HG03432 (cell line): ENCODE results near the gene VHLL.

Experiments used
- ATAC-seq: cut with Tn5 transposase; IDR thresholded peaks from one replicate; pipeline ENCODE4 v1.9.1; 2021; ENCODE audit warnings: mild to moderate bottlenecking, moderate library complexity; ENCODE audit not compliant: unreplicated experiment

VHLL gene

DNA sequence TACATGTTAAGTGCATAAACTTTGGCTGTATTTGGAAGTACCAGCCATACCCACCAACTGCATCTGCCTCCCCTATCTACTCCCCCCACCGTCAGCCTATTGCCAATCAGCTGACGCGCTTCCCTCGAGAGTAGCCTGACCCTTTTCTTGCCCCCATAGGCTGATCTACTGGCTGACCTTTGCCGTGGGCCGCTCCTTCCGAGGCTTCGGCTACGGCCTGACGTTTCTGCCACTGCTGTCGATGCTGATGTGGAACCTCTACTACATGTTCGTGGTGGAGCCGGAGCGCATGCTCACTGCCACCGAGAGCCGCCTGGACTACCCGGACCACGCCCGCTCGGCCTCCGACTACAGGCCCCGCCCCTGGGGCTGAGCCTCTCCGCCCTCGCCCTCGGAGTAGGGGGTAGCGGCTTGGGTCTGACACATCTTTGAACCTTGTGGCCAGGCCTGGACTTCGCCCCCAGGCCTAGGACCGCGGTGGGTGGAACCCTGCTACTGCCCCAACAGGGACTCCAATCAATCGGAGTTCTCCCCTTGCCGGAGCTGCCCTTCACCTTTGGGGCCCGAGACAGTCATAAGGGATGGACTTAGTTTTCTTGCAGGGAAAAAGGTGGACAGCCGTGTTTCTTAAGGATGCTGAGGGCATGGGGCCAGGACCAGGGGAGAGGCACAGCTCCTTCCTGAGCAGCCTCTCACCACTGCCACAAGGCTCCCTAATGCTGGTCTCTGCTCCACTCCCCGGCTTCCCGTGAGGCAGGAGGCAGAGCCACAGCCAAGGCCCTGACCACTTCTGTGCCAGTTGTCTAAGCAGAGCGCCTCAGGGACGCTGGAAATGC lies 7.7 kb downstream of the VHLL start:
- ATAC-seq: no peak

DNA sequence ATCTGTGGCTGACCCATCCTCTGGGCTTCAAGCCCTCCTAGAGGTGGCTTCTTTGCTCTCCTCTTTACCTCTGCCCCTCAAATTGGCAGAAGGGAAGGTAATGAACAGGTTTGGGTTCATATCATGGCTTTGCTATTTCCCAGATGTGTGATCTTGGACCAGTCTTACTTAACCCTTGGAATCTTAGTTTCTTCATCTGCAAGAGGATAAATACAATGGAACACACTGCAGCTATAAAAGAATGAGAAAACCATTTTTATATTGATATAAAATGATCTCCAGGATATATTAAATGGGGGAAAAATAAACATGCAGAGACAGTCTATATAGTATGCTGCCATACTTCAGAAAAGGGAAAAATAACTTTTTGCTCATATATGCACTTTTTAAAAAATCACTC lies 9.2 kb downstream of the VHLL start:
- no peak for ATAC-seq

DNA sequence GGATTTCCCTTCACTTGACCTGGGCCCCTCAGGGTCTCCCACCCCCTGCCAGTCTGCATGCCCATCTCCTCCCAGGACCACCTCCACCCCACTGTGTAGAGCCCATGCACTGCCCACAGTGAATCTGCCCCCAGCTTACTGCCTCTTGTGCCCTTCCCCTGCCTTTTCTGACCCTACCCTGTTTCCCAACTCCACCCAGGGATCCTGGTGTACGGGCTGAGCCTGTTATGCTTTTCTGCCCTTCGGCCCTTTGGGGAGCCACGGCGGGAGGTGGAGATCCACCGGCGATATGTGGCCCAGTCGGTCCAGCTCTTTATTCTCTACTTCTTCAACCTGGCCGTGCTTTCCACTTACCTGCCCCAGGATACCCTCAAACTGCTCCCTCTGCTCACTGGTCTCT lies 13.0 kb downstream of the VHLL start:
- no peak for ATAC-seq

DNA sequence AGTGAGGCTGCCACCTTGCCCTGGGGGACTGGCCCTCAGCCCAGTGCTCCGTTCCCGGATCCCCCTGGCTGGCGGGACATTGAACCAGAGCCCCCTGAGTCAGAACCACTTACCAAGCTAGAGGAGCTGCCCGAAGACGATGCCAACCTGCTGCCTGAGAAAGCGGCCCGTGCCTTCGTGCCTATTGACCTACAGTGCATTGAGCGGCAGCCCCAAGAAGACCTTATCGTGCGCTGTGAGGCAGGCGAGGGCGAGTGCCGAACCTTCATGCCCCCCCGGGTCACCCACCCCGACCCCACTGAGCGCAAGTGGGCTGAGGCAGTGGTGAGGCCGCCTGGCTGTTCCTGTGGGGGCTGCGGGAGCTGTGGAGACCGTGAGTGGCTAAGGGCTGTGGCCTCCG lies 13.7 kb downstream of the VHLL start:
- no peak for ATAC-seq

DNA sequence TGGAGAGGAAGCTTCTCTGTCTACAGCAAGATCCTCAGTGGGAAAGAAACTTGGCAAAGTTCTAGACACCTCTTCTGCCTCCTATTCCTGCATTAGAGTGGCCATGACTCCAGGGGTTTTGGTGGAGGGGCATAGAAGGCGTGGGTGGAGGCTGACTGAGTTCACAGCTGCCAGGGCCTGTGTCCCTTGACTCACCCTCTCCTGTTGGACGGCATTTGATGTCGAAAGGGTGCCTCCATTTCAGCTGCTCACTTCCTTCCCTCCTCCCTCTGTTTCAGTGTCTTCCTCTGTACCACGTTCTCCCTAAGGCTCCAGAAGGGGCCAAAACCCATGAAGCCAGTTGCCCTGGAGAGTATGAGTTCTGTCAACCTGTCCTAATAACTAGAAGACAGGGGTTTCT lies 14.3 kb downstream of the VHLL start:
- ATAC-seq: no peak

DNA sequence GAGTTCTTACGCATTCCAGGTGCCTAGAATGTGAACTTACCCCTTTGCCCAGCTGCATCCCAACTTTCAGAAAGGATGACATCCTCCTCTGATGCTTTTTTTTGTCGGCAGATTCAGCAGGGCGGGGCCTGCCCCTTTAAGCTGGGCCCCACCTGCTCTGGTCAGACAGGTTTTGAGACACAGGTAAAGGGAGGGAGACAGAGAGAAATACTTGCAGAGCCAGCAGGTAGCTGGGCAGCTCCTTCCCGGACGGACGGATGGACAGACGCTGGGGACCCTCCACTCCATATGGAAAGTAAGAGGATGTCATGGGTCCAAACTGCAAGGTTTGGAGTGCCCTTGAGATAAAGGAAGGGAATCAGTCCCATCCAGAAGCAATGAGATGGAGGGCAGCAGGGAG lies 15.0 kb downstream of the VHLL start, which contains the start of gene TMEM79:
TSS of gene TMEM79 (plus strand) at position 214 of the 400 bp plus-strand sequence. CDS start 902 bp downstream, outside the sequence.
- no peak for ATAC-seq

DNA sequence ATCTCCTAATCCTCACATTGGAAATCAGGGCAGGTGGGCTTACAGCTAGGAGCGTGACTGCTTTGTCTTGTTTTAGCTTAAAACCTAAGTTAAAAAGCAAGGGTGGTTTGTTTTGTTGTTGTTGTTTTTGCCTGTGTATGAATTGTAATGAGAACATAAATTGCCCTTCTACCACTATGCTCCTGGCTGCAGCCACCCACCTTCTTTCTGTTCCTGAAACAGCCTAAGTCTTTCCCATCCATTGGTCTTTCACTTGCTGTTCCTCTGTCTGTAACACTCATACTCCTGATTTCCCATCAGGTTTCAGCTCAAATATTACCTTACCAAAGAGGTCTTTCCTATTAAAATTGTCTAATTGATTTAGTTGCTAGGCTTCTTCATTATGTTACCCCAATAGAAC lies 15.6 kb downstream of the VHLL start:
- ATAC-seq: no peak

DNA sequence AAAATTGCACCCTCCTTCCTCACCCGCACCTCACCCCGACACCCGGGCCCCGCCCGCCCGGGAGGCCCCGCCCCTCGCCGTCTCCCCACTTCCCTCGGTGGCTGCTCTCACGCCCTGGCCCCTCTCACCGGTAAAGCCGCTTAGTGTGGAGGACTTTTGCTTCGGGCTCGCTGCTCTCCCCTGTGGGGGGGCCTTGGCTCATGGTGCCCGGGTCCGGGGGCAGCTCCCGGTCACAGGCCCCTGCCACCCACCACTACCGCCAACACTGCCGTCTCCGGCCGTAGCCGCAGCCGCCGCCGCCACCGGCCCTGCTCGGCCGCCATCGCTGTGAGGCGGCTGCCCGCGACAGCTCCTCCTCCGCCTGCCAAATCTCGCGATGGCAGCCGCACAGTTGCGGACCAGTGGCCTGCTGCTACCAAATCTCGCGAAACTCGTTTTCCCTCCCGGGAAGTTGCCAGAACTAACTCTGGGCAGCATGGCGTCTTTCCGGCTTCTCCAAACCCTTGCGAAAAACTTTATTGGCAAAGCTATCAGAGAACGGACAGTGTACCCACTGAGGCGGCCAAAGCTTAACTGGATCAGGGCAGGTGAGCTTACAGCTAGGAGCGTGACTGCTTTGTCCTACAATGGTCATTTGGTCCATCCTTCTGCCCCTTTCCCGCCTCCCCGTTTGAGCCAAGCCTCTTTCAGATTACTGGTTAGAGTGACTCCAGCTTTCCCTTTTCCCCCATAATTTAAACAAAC lies 16.5 kb downstream of the VHLL start, which contains the start of gene SMG5:
TSS of gene SMG5 (minus strand) at position 347 of the 744 bp plus-strand sequence. CDS start at position 202, 145 bp downstream.
- peak; percentile 79 for ATAC-seq

DNA sequence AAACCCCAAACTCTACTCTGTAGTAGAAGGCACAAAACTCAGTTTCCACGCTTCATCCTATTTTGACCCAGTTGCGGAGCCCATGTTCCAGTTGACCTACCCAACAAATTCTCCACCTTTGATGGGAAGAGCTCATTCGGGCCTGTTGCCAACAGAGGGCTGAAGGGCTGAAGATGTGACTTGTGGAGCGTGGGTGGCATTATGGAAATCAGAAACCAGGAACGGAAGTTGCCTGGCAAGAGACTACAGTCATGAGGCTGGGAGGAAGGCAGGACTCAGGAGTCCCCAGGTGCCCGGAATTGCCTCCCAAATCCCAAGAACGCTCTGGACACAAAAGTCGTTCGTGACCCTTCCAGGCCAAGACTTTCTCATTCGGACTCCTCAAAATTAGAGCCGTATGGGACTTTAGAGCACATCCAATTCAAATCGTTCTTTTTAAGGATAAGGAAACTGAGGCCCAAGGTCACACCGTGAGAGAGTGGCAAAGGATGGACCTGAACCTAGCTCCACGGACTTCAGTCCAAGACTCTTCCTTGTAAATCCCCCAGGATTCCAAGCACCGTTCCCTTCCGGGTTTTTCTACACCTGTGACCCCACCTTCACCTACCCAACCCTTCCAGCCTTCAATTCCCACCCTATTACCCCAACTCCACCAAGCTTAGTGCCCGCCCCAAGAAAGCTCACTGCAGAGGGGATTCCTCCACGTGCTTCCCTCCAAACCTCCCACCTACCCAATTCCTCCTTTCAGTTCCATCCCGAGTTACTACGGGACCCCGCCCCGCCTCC lies 17.2 kb downstream of the VHLL start:
- ATAC-seq: peak; percentile 19

DNA sequence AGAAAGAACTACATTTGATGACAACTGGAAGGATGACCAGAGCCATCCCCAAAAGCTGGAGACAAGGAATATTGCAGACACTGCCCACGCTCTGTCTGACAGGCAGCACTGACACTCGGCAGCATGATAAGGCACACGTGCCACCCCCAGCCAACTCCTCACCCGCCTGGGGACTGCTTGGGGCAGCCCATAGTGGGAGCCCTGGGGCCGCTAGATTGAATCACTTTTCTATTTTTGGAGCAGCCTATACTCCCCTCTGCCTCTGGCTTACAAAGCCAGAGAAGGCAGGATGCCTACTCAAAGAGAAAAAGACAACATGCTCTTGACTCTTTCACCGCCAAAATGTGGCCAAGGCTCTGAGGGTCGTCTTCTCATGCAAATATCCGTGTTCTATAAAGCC lies 17.8 kb downstream of the VHLL start:
- peak; percentile 42 for ATAC-seq

DNA sequence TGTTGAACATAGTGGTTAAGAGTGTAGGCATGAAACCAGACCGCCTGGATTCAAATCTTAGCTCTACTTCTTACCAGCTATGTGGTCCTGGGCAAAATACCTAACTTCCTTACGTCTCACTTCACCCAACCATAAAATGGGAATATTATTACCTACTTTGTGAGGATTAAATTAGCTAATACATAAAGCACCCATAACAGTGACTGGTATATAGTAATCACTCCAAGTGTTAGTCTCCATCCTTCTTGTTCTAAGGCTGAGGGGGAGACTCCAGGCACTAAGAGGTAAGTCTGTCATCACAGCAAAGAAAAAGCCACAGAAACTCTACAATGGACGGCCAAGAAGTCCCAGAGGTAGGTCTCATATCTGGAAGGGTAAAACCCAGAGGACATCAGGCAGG lies 19.3 kb downstream of the VHLL start:
- ATAC-seq: no peak

DNA sequence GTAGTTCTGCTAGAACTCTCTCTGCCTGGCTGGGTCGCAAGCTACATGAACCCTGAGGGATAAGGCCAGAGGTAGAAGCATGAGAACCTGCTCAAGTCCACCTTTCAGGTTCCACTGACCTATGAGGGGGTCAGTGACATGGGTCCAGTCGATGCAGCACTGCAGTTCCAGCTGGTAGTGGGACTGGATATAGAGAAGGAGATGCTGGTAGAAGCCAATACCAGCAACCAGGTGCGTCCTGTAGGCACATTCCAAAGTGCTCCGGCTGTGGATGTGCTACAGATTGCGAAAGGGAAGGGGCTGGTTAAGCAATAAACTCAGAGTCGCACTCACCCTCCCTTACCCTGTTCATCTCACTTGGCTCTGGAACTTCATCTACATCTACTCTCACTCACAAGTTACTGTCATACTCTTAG lies 22.1 kb downstream of the VHLL start:
- ATAC-seq: no peak

DNA sequence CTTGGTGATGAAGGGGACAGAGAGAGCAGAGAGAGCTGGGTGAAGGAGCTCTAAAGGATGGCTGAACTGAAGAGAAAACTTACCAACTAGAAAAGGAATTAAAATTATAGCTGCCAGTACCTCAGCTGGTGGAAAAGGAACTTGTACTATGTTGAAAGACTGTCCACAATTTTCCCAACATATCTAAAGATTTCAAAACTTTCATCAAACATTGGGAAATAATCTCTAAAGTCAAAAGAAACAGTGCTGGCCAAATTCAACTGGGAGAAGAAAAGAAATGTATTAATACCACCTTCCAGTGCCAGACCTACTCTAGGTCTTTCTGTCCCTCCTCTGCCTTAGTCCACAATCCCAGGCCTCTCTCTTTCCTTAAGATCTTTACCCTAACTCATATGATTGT lies 22.6 kb downstream of the VHLL start:
- no peak for ATAC-seq

DNA sequence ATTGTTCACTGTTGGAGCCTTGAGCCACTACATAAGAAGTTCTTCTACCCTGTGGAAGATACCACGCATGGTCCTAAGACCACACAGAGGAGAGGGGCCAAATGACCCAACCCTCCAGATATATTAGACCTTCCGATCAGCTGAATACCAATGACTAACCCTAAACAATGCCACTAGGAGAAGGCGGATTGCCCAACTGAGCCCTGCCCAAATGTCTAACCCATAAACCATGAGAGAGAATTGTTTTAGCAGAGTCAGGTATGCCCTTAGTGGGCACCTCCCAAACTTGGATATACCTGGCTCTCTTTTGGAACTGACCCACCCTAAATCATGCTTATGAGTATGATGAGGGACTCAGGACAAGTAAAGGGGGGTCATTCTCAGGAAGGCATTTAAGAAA lies 28.8 kb downstream of the VHLL start:
- no peak for ATAC-seq

DNA sequence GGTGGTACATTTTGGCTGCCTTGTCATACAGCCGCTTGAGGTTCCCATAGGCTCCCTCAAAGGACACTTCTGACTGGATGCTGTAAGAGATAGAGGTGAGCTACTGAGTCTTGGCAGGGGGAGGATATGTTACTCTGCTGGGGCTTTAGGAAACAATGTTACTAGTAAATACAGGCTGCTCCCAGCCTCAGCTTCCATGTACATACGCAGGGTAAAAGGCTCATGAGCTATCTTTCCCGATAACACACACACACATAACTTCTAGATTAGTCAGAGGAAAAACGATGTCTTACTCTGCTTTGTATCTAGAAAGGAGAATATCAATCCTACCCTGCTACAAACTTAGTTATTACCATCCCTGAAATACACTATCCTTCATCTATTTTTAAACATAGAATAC lies 30.8 kb downstream of the VHLL start:
- ATAC-seq: no peak

DNA sequence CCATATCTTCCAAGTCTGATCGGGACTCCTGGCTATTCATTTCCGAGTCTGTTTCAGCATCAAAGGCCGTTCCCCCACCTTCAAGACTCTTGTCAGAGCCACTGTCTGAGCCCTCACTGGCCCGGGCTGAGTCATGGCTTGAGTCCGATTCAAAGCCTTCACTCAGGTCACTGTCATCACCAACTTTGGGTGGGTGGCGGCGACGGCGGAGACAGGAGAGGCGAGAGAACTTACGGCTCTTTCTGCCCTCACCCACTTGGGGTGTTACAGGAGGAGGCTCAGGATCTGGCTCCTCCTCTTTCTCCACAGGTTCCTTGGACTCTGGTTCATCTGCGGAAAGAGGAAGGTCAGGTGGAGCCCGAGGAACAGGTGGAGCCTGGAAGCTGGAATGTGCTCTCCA lies 33.1 kb downstream of the VHLL start:
- no peak for ATAC-seq

DNA sequence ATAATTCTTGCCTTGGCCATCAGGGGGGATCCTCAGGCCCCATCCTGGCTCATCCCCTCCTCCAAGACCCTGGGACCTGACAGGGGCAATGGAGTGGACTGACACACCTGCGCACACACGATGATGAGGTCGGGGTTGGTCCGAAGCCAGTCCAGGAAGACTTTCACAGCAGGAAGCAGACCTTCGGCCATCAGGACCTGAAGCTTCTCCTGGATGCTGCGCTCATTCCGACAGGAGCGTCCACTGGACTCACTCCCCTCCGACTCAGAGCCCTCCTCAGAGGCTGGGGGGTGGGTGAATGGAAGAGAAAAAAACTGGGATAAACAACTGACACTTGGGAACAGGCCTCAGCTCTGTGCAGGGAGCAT lies 35.8 kb downstream of the VHLL start:
- no peak for ATAC-seq

DNA sequence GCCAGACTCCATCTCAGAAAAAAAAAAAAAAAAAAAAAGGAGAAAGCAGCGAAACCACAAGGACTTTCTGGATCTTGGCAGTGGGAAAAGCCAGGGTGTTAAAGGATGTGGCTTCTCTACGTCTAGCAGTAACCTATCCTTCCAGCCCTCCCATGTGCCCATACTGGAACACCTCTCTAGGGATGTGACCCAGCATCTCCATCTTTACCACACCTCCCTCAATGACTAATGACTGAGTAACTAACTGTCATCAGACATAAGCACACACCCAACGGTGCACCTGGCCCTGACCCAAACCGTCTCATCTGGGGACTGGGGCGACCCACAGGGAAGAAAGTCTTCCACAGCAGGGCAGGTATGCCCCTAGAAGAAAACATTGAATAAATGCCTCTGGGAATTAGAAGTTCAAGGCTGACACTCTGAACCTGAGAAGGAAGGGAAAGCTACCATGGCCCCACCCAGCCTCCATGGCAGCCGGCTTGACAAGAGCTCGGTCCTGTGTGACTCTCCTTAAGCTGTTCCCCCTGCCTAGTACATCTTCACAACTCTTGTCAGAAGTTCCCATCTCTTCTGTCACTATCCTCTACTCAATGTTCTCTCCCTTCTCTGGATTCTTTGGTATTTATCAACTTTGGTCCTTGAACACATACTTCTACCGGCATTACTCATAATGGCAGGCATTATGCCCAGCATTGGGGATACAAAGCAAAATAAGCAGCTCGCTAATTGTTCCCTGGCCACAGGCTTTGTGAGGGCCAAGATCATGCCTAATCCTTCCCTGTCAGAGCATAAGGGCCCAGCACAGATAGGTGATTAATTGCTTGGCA lies 36.4 kb downstream of the VHLL start:
- ATAC-seq: no peak

DNA sequence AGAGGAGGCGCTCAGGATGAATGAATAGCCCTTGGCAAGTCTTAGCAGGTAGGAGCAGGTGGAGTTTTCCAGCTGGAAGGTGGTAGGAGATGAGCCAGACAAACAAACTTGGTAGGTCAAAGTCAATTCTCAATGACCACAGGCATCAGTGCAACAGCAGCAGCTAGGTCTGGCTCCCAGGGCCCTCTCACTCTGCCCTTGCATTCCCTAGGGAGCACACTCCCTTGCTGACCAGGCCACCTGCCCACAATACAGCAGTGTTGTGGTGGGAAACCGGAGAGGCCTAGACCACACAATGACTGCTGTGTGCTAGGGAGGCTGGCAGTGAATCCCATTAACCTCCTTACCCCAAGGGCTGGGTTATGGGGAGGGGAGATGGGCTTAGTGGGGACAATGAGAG lies 38.2 kb downstream of the VHLL start:
- no peak for ATAC-seq

DNA sequence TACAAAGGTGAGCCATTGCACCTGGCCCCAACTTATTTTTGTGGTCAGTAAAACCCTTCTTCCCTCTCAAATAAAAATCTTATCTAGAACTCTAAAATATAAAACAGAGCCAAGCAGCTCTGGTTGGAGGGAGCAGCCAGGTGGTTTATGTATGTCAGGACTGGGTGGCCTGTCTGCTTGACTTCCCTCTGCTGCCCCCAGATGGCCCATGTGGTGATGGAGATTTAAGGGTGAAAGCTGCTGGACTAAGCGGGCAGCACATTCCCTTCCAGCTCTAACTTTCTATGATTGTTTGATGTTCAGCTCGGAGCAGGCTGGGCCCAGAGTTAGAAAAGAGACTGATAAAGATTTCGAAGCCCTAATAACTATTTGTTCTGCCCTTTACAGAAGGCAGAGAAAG lies 39.3 kb downstream of the VHLL start:
- no peak for ATAC-seq

DNA sequence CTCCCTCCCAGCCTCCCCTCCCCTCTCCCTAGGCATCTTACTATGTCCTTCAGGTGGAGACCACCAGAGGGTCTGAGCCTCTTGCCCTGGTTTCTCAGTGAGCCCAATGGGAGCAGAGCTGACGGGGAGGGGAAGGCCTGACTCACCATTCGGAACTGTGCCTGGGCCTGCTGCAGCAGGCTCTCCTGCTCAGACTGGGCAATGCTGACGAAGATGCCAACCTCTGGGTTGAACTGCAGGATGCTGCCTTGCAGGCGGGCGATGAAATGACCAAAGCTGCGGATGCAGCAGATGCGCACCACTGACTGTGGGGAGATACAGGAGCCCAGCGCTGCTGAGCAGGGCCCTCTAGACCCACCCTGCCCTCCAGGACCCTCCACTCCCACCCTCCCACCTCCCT lies 40.2 kb downstream of the VHLL start:
- ATAC-seq: no peak
